Esophagus squamous epithelium (tissue), 5 donors: ENCODE measurements around the gene ST3GAL3. TPM values are rescaled to one million over a fixed set of nuclear protein-coding genes. Genes with fewer than 3 reads are reported as not detected.

Experiments used
- DNase-seq: peaks from one replicate; lab custom pipeline; 2025; lab: John Stamatoyannopoulos, UW
- H3K27ac ChIP-seq, 4 donors: fragments of 200-600 bp; sonication (generic); one replicate each; pipeline ENCODE4 v1.5.1; 2016 to 2019; ENCODE audit warnings: mild to moderate bottlenecking in 1 of 4
- H3K27me3 ChIP-seq, 4 donors: fragments of 200-600 bp; sonication (generic); 1 replicate in 3 of 4; 2 replicates in 1 of 4; pipeline versions ENCODE4 v1.5.1 to v1.6.0; 2017 to 2021; ENCODE audit warnings: antibody characterized with exemption in 1 of 4
- H3K36me3 ChIP-seq, 3 donors: fragments of 200-600 bp; sonication (generic); one replicate each; pipeline ENCODE4 v1.5.1; 2016 to 2019
- H3K4me1 ChIP-seq, 3 donors: fragments of 200-600 bp; sonication (generic); one replicate each; pipeline ENCODE4 v1.5.1; 2017 to 2019
- H3K4me3 ChIP-seq, 4 donors: fragments of 200-600 bp; sonication (generic); 1 replicate in 3 of 4; 2 replicates in 1 of 4; pipeline ENCODE4 v1.5.1; 2016 to 2019; ENCODE audit warnings: mild to moderate bottlenecking in 2 of 4, moderate library complexity in 1 of 4
- H3K9me3 ChIP-seq, 3 donors: fragments of 200-600 bp; sonication (generic); one replicate each; pipeline ENCODE4 v1.5.1; 2016 to 2019
- POLR2A ChIP-seq, 4 donors: fragments of 450-650 bp; IDR thresholded peaks; one replicate each; pipeline ENCODE4 v1.6.1; 2017; ENCODE audit warnings: antibody characterized with exemption in 4 of 4, mild to moderate bottlenecking in 4 of 4, moderate library complexity in 3 of 4
- WGBS, 2 donors: methylation state at CpG; one replicate each; pipeline ENCODE4 v1.1.5; 2018; 5-methylcytosine and 5-hydroxymethylcytosine counted together
- intact Hi-C: fragments of 100-400 bp; cut with DNase I; formaldehyde crosslinking; loops from one replicate; pipeline ENCODE4 v1.15.0; 2022
- total RNA-seq, 4 donors: library from RNA; depleted of rRNA; stranded (reverse); fragments of >200 nt; gene quantifications; one replicate each; pipeline ENCODE4 v1.1.0, GENCODE V29; 2016
- TF ChIP-seq, protein P1 (sequence below), 6 experiments: fragments of 450-650 bp in 4 of 6; fragments of 200-600 bp in 2 of 6; sonication (generic) in 2 of 6; IDR thresholded peaks; one replicate each; pipeline ENCODE4 v1.5.1; 2016 to 2019; ENCODE audit warnings: antibody characterized with exemption in 6 of 6, mild to moderate bottlenecking in 4 of 6, moderate library complexity in 4 of 6
- donor health status: DM: yes; HTN: yes; CAD: no.

ST3GAL3 gene
- total RNA-seq, 4 donors from 2014 or later = 2.8 to 10.7 (median 7.1) TPM

DNA sequence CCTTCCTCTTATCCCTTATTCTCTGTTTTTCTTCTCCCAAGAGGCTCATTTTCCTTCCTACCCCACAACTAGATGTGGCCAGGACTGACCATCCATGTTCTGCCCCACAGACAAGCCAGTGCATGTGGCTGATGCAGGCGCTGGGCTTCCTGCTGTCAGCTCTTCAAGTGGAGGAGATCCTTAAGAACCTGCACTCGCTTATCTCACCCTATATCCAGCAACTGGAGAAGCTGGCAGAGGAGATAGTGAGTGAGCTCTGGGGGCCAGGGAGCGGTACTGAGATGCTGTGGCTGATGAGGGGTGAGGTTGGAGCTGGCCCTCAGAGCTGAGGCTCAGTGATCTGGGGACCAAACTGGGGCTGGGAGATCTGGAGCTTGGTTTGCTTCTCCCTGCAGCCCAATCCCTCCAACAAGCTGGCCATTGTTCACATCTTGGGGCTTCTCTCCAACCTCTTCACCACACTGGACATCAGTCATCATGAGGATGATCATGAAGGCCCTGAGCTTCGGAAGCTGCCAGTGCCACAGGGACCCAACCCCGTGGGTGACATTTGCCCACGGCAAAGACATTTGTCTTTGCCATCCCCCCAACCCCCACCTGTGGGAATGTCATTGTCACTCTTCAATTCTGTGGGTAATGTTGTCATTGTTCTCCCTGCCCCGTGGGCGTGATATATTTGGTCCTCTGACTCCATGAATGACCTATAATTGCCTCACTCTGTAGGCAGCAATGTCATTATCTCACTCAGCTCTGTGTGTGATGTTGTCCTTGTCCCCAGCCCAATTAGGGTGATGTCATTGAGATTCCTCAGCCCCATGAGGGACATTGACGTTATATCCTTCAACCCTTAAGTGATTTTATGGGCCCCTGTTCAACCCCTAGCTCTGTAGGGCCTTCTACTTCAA, 251.3 kb downstream of the ST3GAL3 start:
- DNase-seq = no peak
- H3K4me1 ChIP-seq = no peaks in the 10 kb centered on the region
- peaks cover 15 to 87% (median 20%) of the 10 kb centered on the region in 3 donors for H3K36me3 ChIP-seq
- no peak overlapping the region for H3K4me3 ChIP-seq
- intact Hi-C loops = no loop called here
- TF ChIP-seq POLR2A (IDR thresholded peaks at IDR 0.05) = no peak
- TF ChIP-seq, protein P1, sequence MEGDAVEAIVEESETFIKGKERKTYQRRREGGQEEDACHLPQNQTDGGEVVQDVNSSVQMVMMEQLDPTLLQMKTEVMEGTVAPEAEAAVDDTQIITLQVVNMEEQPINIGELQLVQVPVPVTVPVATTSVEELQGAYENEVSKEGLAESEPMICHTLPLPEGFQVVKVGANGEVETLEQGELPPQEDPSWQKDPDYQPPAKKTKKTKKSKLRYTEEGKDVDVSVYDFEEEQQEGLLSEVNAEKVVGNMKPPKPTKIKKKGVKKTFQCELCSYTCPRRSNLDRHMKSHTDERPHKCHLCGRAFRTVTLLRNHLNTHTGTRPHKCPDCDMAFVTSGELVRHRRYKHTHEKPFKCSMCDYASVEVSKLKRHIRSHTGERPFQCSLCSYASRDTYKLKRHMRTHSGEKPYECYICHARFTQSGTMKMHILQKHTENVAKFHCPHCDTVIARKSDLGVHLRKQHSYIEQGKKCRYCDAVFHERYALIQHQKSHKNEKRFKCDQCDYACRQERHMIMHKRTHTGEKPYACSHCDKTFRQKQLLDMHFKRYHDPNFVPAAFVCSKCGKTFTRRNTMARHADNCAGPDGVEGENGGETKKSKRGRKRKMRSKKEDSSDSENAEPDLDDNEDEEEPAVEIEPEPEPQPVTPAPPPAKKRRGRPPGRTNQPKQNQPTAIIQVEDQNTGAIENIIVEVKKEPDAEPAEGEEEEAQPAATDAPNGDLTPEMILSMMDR (IDR thresholded peaks at IDR 0.05) = no peak
- H3K9me3 ChIP-seq = no peaks in the 10 kb centered on the region
- 88 to 91% methylated on average over 7 to 9 of the region's 9 CpGs for WGBS, 2 donors
- no peak overlapping the region for H3K27ac ChIP-seq
- H3K27me3 ChIP-seq = no peaks in the 10 kb centered on the region

DNA sequence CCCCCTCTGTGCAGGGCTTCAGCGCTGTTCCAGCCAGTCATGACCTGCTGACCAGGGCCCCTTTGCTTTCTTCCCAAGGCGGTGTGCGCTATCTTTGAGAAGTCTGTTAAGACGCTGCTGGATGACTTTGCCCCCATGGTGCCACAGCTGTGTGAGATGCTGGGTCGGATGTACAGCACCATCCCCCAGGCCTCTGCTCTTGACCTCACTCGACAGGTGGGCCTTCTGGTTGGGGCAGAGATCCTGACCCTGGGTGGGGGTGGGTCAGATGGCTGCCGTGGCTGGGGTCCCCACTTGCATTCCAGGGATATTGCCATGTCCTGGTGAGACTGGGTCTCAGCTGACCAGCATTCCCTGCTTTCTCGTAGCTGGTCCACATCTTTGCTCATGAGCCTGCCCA, 253.5 kb downstream of the ST3GAL3 start:
- H3K4me3 ChIP-seq = no peak overlapping the region
- H3K27me3 ChIP-seq = no peaks in the 10 kb centered on the region
- H3K27ac ChIP-seq = no peak overlapping the region
- WGBS, 2 donors = 85 to 96% methylated on average over 4 to 5 of the region's 8 CpGs
- H3K4me1 ChIP-seq = no peaks in the 10 kb centered on the region
- TF ChIP-seq, protein P1 (IDR thresholded peaks at IDR 0.05) = no peak
- TF ChIP-seq POLR2A (IDR thresholded peaks at IDR 0.05) = no peak
- intact Hi-C loops = no loop called here
- no peak for DNase-seq
- H3K36me3 ChIP-seq = peaks cover 18 to 96% (median 20%) of the 10 kb centered on the region in 3 donors
- H3K9me3 ChIP-seq = no peaks in the 10 kb centered on the region

DNA sequence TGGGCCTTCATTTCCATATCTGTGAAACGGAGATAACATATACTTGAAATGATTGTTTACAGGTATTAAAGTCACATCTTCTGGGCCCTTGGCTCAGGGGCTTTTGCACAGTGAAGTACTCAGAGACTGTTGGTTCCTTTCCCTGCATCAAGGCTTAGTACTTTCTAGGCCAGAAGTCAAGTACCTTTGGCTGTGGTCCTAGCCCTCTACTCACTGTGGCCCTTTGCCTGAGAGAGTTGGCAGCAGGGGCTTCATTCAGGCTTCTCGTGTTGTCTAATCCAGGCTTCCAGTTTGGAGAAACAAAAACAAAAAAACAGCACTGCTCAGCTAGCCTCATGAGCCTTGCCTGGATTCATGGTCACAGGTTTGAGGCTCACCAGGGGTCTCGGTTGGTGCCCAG, 254.4 kb downstream of the ST3GAL3 start:
- Histone ChIP-seq H3K4me3 (no peak overlapping the region), H3K4me1 (no peaks in the 10 kb centered on the region), H3K36me3 (peaks cover 19 to 96% (median 23%) of the 10 kb centered on the region in 3 donors), H3K27ac (no peak overlapping the region), H3K27me3 (no peaks in the 10 kb centered on the region), H3K9me3 (no peaks in the 10 kb centered on the region)
- WGBS, 2 donors = 92 to 95% methylated on average over 2 to 3 of the region's 3 CpGs
- intact Hi-C loops = no loop called here
- TF ChIP-seq, protein P1 (IDR thresholded peaks at IDR 0.05) = no peak
- no peak for TF ChIP-seq POLR2A (IDR thresholded peaks at IDR 0.05)
- DNase-seq = no peak

DNA sequence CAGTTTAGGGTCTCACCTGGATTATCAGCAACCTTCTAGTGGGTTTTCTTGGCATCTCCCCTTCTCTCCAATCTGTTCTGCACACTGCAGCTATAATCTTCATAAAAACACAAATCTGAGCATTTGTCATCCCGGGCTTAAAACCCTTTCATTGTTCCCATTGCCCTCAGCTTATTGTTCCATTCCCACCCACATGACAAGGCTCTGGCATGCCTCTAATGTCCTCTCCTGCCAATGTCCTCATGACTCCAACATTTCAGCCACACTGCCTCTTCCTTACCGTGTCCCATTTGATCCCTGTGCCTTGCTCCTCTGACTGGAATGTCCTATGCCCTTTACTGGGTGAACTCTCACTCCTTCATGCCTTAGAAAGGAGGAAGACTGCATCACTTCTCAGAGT, 255.0 kb downstream of the ST3GAL3 start:
- TF ChIP-seq, protein P1 (IDR thresholded peaks at IDR 0.05) = no peak
- TF ChIP-seq POLR2A (IDR thresholded peaks at IDR 0.05) = no peak
- DNase-seq = no peak
- H3K27me3 ChIP-seq = no peaks in the 10 kb centered on the region
- H3K4me1 ChIP-seq = no peaks in the 10 kb centered on the region
- H3K27ac ChIP-seq = no peak overlapping the region
- whole genome bisulfite sequencing, 2 donors = 81 to 82% methylated on average over 2 of the region's 2 CpGs
- H3K4me3 ChIP-seq = no peak overlapping the region
- no peaks in the 10 kb centered on the region for H3K9me3 ChIP-seq
- H3K36me3 ChIP-seq = peaks cover 12 to 96% (median 23%) of the 10 kb centered on the region in 3 donors
- intact Hi-C loops = no loop called here

DNA sequence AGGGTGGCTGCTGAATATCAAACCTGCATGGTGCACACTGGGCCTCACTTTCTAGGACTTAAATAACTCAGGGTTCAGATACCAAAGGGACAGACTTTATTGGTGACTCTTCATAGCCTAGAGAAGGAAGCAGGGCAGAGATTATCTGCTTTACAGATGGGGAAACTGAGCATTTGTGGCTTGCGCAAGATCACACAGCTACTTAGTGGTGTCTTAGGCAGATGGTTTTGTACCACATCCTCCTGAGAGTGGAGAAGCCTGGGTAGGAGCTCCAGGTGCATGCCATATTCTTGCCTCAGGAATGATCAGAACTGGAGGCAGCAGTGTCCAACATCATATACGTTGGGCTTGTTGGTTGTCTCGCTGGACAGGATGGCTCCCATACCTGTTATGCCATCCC, 255.7 kb downstream of the ST3GAL3 start:
- 97 to 100% methylated on average over 3 of the region's 3 CpGs for WGBS, 2 donors
- no peak overlapping the region for H3K4me3 ChIP-seq
- intact Hi-C loops = no loop called here
- no peak for DNase-seq
- no peaks in the 10 kb centered on the region for H3K4me1 ChIP-seq
- H3K36me3 ChIP-seq = peaks cover 6 to 96% (median 22%) of the 10 kb centered on the region in 3 donors
- H3K9me3 ChIP-seq = no peaks in the 10 kb centered on the region
- H3K27ac ChIP-seq = no peak overlapping the region
- no peaks in the 10 kb centered on the region for H3K27me3 ChIP-seq
- no peak for TF ChIP-seq POLR2A (IDR thresholded peaks at IDR 0.05)
- TF ChIP-seq, protein P1 (IDR thresholded peaks at IDR 0.05) = no peak
